T follicular helper cell (primary cell): ENCODE data around the gene NFATC2.

Experiments
- DNase-seq: peaks from one replicate; pipeline ENCODE4 v3.0.0-alpha.2; 2020; ENCODE audit warnings: low read depth

NFATC2 gene

GRCh38 chr20:51514249-51514648 lies 28.3 kb downstream of the NFATC2 start:
- no peak for DNase-seq

GRCh38 chr20:51513545-51513944 lies 29.0 kb downstream of the NFATC2 start:
- no peak for DNase-seq

- no peak for DNase-seq
Measured at GRCh38 chr20:51512645-51513044, 29.9 kb downstream of the NFATC2 start.

DNA sequence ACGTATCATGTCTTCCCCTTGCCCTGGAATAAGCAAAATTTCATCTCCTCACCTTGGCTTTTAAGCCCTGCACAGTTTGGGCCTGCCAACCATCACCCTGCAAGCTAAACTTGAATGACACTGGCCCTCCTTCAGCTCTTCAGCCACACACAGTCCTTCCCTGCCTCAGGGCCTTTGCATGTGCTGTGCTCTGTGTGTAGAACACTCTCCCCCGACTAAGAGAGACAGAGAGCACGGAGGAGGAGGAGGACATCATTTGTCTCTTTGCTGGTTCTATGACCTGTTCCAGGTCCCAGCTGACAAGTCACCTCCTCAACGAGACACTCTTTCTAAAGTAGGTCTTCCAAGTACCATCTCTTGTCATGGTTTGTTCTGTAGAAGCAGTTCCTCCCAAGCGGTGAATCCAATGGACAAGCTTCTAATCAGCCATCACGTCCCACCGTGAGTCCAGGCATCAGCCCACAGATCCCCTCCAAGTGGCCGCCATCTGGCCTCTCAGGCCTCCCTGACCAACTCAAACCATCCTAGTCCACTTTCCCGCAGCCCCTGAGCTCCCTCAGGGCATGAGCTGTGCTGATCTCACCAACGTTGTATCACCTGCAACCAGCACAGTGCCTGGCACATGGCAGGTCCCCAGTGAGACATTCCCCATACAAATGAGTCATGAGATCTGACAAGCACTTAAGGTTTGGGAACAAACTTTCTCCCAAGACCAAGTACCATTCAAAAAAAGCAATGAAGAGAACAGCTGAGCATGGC lies 30.5 kb downstream of the NFATC2 start:
- no peak for DNase-seq

DNA sequence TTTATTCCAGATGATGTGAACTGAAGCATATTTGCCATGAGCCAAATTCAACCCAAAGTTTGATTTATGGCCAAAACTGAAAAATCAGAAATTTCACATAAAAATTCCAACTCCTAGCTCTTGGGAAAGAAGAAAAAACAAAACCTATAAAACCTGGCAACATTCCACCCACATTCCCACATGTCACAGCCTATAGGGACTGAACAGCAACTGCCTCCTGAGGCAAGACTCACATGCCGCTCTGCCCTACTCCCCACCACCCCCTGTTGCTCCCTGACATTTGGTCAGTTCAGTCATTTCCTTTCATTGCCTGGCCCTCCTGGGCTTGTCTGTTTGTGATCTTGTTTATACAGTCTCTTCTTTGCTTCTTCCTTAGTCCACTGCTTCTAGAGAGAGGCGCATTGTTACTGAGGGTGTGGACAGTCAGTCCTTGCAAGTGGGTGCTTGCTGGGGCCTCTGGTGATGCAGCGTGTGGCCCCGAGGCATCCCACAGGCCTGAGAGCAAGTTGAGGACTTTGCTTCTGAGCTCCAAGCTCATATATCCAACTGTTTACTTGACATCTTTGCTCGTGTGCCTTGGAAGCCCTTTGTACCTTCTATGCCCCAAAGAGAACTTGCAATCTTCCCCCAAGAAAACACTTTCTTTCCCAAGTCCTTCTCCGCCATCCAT lies 31.4 kb downstream of the NFATC2 start:
- DNase-seq, result no peak

- DNase-seq, result no peak
Measured at GRCh38 chr20:51510169-51510568, 32.4 kb downstream of the NFATC2 start.

DNA sequence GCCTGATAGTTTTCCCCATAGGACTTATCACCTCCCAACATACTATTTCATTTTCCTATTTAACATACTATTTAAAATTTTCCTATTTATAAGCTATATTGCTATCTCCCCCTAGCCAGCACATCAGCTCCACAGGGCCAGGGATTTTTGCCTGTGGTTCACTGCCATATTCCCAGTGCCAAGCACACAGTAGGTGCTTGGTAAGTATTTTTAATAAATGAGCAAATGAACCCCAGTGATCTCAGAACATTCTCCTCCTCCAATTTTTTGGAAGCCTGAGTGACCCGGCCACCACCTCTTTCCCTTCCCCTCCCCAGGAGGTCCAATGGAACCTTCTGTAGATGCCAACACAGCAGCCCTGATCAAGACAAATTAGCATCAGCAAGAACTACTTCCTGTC lies 33.3 kb downstream of the NFATC2 start:
- DNase-seq, result no peak

DNA sequence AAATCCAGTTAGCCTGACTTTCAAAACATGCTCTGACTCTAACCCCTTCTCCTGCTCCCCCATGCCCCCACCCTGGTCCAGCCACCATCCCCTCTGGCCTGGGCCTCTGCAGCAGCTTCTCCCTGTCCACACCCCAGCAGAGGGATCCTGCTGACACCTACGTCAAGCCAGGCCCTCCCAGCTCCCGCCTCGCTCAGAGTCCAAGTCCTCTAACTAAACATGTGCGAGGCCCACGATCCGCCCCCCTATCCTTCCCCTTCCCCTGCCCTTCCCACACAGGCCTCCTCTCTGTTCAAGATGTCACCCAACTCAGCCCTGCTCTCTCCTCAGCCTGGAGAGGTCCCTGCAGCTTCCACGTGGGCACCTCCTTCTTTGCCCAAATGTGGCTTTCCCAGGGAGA lies 33.7 kb downstream of the NFATC2 start:
- no peak for DNase-seq

- DNase-seq, result no peak
Measured at GRCh38 chr20:51508158-51508557, 34.4 kb downstream of the NFATC2 start.

GRCh38 chr20:51507216-51508036 lies 35.1 kb downstream of the NFATC2 start:
- no peak for DNase-seq

GRCh38 chr20:51506527-51507215 lies 35.8 kb downstream of the NFATC2 start:
- DNase-seq, result no peak

- DNase-seq, result no peak
Measured at GRCh38 chr20:51505566-51505965, 37.0 kb downstream of the NFATC2 start.

- no peak for DNase-seq
Measured at GRCh38 chr20:51503376-51503775, 39.1 kb downstream of the NFATC2 start.

- peak; percentile 34 for DNase-seq
Measured at GRCh38 chr20:51500936-51501335, 41.6 kb downstream of the NFATC2 start.

DNA sequence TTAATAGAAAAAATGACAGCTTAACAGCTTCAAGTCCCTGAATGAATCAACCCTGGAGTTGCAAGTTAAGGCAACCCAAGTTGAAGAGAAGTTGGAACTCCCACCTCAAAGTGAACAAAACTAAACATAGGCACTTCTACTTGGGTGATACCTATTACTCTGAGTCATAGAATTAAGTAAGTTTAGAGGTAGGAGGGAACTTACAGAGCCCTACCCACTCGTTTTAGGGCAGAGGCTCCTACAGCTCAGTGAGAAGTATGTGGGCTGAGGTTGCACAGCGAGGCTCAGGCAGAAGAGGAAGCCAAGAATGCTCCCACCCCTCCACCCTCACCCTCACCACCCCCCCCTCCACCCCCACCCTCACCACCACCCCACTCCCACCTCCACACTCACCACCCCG lies 42.2 kb downstream of the NFATC2 start:
- DNase-seq, result peak; percentile 34

DNA sequence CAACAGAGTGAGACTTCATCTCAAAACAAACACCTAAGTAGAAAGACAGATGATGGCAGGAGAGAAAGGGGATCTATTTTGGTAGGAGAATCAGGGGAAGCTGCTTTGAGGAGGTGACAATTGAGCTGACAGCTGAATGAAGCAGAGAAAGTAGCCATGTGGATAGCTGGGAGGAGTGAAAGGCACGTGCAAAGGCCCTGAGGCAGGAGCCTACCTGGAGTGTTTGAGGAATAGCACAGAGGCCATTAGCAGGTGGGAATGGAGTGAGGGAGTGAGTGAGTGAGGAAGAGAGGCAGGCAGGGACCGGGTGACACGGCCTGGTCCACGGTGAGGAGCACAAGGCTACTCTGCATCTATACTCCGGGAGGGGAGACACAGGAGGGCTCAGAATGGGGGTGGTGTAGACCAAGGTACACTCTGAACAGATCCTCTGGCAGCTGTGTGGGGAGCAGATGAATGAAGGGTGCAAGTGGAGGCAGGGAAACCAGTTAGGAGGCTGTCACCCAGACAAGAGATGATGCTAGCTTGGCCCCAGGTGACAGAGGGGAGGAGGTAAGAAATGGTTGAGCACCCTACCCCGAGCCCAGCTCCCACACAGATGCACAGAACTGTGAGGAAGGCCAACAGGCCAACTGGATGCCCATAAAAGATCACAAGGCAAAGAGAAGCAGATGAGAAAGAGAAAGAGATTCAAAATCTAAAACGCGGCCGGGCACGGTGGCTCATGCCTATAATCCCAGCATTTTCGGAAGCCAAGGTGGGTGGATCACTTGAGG lies 43.6 kb downstream of the NFATC2 start:
- DNase-seq, result no peak

DNA sequence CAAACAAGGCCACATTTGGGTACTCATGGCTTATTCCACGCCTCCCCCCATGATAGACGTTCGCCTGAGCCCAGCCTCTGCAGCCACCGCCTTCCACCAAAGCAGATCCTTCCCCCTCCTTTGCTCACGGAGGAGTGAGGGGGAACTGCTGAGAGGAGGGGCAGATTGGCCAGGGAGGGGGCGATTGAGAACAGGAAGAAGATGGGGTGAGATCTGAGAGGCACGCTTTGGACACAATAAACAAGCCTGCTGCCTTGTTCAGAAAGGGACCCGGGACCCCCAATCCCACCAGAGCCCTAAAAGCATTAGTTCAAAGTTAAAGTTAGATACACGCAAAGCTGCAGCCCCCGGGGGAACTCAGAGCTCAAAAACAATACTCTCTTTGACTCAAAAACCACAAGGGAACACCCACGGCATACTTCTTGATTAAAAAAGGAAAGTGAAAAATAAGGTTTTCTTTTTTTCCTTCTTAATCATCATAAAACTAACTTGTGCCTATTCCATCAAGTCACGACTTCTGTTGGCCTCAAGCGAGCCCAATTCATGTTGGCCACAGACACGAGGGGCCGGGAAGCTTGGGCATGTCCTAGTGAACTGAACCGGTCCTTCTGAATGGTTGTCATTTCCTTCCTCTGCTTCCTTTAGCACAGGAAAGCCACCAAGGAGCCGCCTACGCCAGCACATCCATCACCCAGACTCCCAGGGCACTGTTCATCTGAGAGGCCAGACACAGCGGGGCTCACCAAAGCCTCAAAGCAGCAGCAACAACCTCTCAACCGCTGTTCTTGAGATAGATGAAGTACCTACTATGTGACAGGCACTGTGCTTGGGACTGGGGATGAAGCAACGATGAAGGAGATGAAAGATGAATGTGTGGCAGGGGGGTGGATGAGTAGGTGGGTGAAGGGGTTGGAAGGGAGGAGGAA lies 44.7 kb downstream of the NFATC2 start:
- DNase-seq, result peak; percentile 22

DNA sequence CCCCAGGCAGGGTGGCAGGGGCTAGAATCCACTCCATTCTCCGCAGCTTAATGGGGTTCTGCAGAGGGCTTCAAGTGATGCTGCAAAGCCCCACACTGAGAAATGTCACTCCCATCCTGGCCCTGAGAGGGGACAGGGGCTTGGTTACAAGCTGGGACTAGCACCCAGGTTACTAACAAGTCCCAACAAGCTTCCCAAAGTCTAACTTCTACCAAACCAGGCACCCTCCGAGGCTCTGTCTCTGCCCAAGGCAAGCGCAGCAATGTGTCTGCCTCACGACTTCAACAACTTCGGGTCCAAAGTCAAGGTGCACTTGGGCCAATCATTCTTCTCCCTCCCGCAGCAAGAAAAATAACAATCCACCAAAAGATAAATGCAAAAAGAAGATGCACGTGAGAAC lies 45.6 kb downstream of the NFATC2 start:
- no peak for DNase-seq

DNA sequence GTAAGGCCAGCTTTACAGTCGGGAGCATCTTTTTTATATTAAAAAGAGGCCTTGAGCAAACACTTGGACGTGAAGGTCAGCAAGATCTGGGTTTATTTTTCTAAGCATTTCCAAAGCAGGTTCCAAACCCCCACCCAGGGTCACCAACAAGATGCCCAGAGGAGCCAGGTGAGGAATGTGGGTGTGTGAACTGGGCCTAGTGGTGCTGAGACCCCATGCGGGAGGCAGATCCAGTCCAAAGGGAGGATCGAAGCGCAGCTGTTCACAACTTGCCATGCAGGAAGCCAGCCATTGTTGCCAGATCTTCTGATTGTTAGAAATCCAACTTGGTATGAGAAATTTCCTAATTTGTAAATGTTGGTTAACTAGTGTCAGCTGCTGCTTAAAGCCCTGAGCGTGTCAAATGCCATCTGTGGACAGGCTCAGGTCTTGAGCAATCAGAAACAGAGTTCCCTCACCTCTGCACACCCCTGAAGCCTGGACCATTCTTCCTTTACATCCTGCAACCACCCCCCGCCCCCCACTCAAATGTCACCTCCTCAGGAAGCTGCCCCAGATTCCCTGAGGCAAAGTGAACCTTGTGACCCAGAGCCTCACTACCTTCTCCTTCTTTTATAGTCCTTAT lies 46.5 kb downstream of the NFATC2 start:
- DNase-seq, result no peak

DNA sequence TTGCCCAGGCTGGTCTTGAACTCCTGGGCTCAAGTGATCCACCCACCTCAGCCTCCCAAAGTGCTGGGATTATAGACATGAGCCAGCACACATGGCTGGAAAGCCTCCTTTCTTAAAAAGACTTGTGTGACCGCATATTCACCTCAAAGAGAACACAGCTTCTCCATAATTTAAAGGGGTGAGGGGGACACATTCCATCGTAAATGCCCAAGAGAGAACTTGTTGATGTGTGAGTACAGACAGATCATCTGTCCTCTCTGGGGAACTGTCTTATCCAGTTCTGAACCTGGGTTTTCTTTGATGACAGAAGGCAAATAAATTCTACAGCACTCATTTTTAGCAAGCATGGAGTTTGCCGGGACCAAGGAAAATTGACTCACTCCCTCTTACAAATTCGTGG lies 47.2 kb downstream of the NFATC2 start:
- no peak for DNase-seq
